Glutamatergic neuron (in vitro differentiated cells): Measurements from ENCODE around the gene KRTAP22-1. TPM values are rescaled to one million over a fixed set of nuclear protein-coding genes. Genes with fewer than 3 reads are reported as not detected.

Source experiments
- DNase-seq: peaks from one replicate; pipeline ENCODE4 v3.0.0; 2022
- H3K27ac Mint-ChIP-seq: one replicate; pipeline ENCODE4 v1.8.0; 2020; ENCODE audit warnings: mild to moderate bottlenecking, mixed read lengths, inconsistent platforms; ENCODE audit not compliant: unreplicated experiment
- H3K27me3 Mint-ChIP-seq: one replicate; pipeline ENCODE4 v1.8.0; 2020; ENCODE audit warnings: mild to moderate bottlenecking, moderate library complexity, mixed read lengths, inconsistent platforms; ENCODE audit not compliant: unreplicated experiment
- H3K36me3 Mint-ChIP-seq: one replicate; pipeline ENCODE4 v1.8.0; 2020; ENCODE audit warnings: mild to moderate bottlenecking, mixed read lengths, inconsistent platforms; ENCODE audit not compliant: unreplicated experiment
- H3K4me1 Mint-ChIP-seq: one replicate; pipeline ENCODE4 v1.8.0; 2020; ENCODE audit warnings: mild to moderate bottlenecking, low read depth, mixed read lengths, inconsistent platforms; ENCODE audit not compliant: unreplicated experiment
- H3K4me3 Mint-ChIP-seq: one replicate; pipeline ENCODE4 v1.8.0; 2020; ENCODE audit warnings: mild to moderate bottlenecking, mixed read lengths, inconsistent platforms; ENCODE audit not compliant: unreplicated experiment
- H3K9me3 Mint-ChIP-seq: one replicate; pipeline ENCODE4 v1.8.0; 2020; ENCODE audit warnings: mild to moderate bottlenecking, moderate library complexity, mixed read lengths, inconsistent platforms; ENCODE audit not compliant: unreplicated experiment
- total RNA-seq: library from RNA; stranded (reverse); fragmentation: NEBNext Ultra II Directional; extraction: Animal tissue kit (Norgen Biotek cat#: 25700); gene quantifications from one replicate; pipeline ENCODE4 v1.2.1, GENCODE V29; 2021; ENCODE audit not compliant: unreplicated experiment
- TF ChIP-seq, protein P1 (sequence below): fragments of 200-600 bp; sonication (generic); IDR thresholded peaks from one replicate; pipeline ENCODE4 v1.5.0; 2021; ENCODE audit not compliant: partially characterized antibody, unreplicated experiment

Gene KRTAP22-1
- total RNA-seq, 1 donor from 2014 or later = not detected

DNA sequence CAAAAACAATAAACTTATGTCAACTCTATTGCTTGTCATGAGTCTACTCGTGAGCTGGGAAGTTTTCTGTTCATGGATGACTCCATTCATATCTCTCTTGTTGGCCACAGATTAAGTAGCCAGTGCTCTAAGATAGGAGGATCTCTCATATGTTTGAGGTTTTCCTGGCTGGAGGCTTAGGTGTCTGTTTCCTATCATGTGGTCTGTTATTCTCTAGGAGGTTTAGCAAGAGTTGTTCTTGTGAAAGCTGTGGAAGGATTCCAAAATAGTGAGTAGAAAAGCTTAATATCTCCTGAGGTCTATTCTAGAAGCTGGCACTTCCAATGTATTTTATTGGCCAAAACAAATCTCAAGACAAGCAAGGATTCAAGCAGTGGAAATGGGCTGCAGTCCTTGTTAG, 28.3 kb downstream of the KRTAP22-1 start:
- Mint-ChIP-seq H3K4me1 (no peaks in the 10 kb centered on the region), H3K36me3 (peaks cover 14% of the 10 kb centered on the region), H3K27me3 (peaks cover 2% of the 10 kb centered on the region), H3K9me3 (peaks cover 2% of the 10 kb centered on the region), H3K27ac (no peak overlapping the region), H3K4me3 (no peak overlapping the region)
- TF ChIP-seq, protein P1, sequence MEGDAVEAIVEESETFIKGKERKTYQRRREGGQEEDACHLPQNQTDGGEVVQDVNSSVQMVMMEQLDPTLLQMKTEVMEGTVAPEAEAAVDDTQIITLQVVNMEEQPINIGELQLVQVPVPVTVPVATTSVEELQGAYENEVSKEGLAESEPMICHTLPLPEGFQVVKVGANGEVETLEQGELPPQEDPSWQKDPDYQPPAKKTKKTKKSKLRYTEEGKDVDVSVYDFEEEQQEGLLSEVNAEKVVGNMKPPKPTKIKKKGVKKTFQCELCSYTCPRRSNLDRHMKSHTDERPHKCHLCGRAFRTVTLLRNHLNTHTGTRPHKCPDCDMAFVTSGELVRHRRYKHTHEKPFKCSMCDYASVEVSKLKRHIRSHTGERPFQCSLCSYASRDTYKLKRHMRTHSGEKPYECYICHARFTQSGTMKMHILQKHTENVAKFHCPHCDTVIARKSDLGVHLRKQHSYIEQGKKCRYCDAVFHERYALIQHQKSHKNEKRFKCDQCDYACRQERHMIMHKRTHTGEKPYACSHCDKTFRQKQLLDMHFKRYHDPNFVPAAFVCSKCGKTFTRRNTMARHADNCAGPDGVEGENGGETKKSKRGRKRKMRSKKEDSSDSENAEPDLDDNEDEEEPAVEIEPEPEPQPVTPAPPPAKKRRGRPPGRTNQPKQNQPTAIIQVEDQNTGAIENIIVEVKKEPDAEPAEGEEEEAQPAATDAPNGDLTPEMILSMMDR = no peak
- no peak for DNase-seq

DNA sequence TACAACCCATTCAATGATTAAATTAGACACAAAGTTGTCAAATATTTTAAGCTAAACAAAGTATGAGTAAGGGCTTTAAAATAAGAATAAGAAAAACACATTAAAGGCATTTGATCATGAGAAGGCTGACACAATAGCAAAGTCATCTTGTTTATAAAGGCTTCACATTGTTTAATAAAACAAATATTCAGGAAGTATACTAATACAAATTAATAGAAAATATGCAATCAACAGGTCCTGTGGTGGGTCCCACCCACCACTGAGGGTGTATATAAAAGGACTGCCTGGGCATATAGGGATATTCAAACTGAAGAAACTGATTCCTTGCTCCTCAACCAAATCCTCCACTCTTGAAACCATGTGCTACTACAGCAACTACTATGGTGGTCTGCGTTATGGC, 34.0 kb downstream of the KRTAP22-1 start, which contains the start of gene KRTAP20-2:
Gene KRTAP20-2 (plus strand): TSS at position 301 of the 400 bp plus-strand sequence. CDS start 58 bp downstream, at position 359.
- no peaks in the 10 kb centered on the region for H3K9me3 Mint-ChIP-seq
- H3K36me3 Mint-ChIP-seq = no peaks in the 10 kb centered on the region
- H3K27ac Mint-ChIP-seq = no peak within 1 kb of the TSS

DNA sequence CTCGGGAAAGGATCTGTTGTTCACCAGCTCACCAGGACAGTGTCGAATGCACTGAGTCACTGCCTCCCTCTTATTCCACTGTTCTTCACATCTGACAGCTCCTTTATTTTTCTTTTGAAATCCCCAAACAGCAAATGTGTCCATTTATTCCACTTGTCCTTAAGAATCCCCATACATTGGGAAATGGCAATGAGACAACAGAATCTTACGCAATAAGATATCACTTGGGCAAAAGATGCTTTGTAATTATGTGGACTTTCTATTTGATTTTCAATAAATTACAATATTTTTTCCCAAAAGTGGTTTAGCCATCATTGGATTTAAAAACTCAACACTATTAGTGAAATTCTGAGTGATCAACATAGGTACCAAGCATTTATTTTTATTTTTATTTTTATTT, 37.8 kb downstream of the KRTAP22-1 start:
- H3K4me3 Mint-ChIP-seq = no peak overlapping the region
- TF ChIP-seq, protein P1 = no peak
- H3K27me3 Mint-ChIP-seq = no peaks in the 10 kb centered on the region
- DNase-seq = no peak
- H3K4me1 Mint-ChIP-seq = no peaks in the 10 kb centered on the region
- no peaks in the 10 kb centered on the region for H3K36me3 Mint-ChIP-seq
- H3K27ac Mint-ChIP-seq = no peak overlapping the region
- H3K9me3 Mint-ChIP-seq = no peaks in the 10 kb centered on the region

More for the DNA sequence above, 34.0 kb downstream of the KRTAP22-1 start, which contains the start of gene KRTAP20-2:
- Mint-ChIP-seq H3K27me3 (no peaks in the 10 kb centered on the region), H3K4me1 (no peaks in the 10 kb centered on the region), H3K4me3 (no peak within 1 kb of the TSS)
- DNase-seq = no peak
- TF ChIP-seq, protein P1 = no peak

DNA sequence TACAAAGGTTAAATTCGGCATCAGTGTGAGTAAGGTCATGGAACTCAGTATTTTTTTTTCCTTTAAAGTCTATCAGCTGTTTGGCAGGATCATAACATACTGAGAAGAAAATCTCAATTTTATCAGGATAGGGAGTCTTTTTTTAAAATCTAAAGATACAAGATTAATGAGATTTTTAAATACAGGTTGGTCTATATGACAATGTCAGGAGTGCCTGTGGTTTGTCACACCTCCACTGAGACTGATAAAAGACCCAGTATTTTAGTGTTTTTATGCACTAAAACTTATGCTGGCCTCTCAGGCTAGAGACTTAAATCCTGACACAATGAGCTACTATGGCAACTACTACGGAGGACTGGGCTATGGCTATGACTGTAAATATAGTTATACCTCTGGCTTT, 41.7 kb downstream of the KRTAP22-1 start, which contains the start of gene KRTAP20-3:
Gene KRTAP20-3 (plus strand): TSS at position 301 of the 400 bp plus-strand sequence.
- DNase-seq = no peak
- Mint-ChIP-seq H3K9me3 (no peaks in the 10 kb centered on the region), H3K36me3 (no peaks in the 10 kb centered on the region), H3K4me1 (no peaks in the 10 kb centered on the region), H3K4me3 (no peak within 1 kb of the TSS), H3K27me3 (no peaks in the 10 kb centered on the region), H3K27ac (no peak within 1 kb of the TSS)
- TF ChIP-seq, protein P1 = no peak

DNA sequence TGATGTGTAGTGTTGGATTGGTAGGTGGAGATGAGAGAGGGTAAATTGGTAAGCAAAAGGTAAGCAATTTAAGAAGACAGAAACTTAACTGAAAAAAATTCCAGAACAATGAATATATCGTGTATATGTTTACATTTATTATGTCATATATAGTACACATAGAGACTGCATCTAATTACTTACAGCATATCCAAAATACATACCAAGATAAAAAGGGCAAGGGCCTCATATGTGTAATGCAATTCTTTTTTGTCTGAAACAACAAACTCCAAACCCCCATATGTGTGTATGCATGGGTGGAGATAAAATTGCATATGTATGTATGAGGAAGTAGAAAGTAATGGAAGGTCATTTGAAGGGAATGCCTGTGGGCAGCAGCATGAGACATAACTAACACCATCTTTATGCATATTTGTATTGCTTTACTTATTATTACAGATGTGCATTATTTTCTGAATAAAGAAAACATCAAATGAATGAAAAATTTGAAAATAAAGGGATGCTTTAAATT, 46.1 kb downstream of the KRTAP22-1 start:
- no peaks in the 10 kb centered on the region for H3K4me1 Mint-ChIP-seq
- H3K27ac Mint-ChIP-seq = no peak overlapping the region
- no peaks in the 10 kb centered on the region for H3K36me3 Mint-ChIP-seq
- TF ChIP-seq, protein P1 = no peak
- DNase-seq = no peak
- no peaks in the 10 kb centered on the region for H3K9me3 Mint-ChIP-seq
- H3K27me3 Mint-ChIP-seq = no peaks in the 10 kb centered on the region
- H3K4me3 Mint-ChIP-seq = no peak overlapping the region
